Measurements from ENCODE around the gene TMEM135.

Gene TMEM135

DNA sequence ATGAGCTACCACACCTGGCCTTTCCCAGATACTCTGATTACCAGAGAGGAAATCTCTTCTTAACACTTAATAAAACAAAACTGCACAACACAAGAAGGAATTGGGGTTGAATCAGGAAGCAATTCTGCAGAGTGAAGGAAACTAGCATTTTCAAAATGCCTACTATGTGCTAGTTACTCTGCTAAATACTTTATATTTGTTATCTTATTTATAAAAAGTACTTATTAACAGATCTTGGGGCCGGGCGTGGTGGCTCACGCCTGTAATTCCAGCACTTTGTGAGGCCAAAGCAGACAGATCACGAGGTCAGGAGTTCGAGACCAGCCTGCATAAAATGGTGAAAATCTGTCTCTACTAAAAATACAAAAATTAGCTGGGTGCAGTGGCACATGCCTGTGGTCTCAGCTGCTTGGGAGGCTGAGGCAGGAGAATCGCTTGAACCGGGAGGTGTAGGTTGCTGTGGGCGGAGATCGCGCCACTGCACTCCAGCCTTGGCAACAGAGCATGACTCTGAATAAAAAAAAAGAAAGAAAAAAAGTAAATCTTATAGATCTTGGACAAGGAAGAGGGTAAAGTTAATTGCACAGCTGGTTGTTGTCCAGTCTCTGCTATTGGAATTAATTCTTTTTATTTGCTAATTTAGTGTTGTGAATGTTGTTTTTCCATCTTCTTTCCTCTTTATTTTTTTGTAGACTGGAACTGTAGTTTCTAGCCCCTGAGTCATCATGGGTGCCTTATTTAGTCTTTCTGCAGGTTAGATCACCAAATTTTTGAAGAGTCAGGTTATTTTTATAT lies 22.1 kb downstream of the TMEM135 start:
- DNase-seq (ENCODE audit: insufficient read length) (no peak), FAIRE-seq (no peak)
- TF ChIP-seq POLR2AphosphoS5 (IDR thresholded peaks at IDR 0.05; ENCODE audit: low read depth, low read length): no peak
- no peak for TF ChIP-seq POLR2A (IDR thresholded peaks at IDR 0.05; ENCODE audit: low read depth, low read length)
- no peak for TF ChIP-seq TAF1 (IDR thresholded peaks at IDR 0.05; ENCODE audit: borderline replicate concordance, low read depth, low read length)

DNA sequence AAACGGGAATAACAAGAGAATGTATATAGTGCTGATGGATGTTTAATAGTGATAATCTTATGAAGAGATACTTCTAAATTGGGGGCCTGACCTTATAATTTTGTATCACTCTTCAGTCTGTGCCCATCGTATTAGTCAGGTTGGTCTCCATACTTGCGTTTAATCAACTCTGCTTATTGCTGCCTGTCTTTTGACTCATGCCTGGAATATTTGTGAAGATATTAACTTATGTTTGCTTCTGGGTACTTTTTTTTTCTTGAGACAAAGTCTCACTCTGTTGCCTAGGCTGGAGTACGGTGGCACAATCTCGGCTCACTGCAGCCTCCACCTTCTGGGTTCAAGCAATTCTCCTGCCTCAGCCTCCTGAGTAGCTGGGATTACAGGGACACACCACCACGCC lies 24.0 kb downstream of the TMEM135 start:
- no peak for TF ChIP-seq POLR2A (IDR thresholded peaks at IDR 0.05; ENCODE audit: low read depth, low read length)
- TF ChIP-seq TAF1 (IDR thresholded peaks at IDR 0.05; ENCODE audit: borderline replicate concordance, low read depth, low read length): no peak
- no peak for TF ChIP-seq POLR2AphosphoS5 (IDR thresholded peaks at IDR 0.05; ENCODE audit: low read depth, low read length)
- DNase-seq (ENCODE audit: insufficient read length): no peak
- no peak for FAIRE-seq

DNA sequence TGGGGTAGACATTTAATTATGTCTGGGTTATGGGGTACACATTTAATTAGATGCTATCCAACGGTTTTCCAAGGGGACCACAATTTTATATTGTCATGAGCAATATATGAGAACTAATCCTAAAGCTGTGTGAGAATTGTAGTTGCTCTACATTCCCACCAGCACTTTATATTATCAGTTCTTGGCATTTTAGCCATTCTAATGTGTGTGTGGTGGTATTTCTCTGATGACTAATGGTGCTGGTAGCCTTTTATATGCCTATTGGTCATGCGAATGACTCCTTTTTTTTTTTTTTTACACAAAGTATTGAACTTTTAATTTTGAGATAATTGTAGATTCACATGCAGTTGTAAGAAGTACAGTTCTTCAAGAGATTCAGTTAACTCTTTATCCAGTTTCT lies 26.2 kb downstream of the TMEM135 start:
- DNase-seq (ENCODE audit: insufficient read length) (no peak), FAIRE-seq (no peak)
- no peak for TF ChIP-seq POLR2AphosphoS5 (IDR thresholded peaks at IDR 0.05; ENCODE audit: low read depth, low read length)
- TF ChIP-seq TAF1 (IDR thresholded peaks at IDR 0.05; ENCODE audit: borderline replicate concordance, low read depth, low read length): no peak
- TF ChIP-seq POLR2A (IDR thresholded peaks at IDR 0.05; ENCODE audit: low read depth, low read length): no peak

DNA sequence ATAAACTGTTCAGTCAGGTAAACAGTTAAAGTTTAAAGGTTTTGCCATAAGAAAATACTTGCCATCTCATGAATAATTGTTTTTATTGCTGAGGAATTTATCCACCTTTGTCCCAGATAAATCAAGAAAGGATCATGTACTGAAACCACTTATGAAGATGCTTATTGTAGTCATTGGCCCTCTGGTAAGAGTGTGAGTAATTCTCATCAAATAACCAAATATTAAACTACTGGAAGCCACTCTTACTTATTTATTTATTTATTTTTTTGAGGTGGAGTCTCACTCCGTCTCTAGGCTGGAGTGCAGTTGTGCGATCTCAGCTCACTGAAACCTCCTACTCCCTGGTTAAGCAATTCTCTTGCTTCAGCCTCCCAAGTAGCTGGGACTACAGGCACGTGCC lies 35.1 kb downstream of the TMEM135 start:
- TF ChIP-seq TAF1 (IDR thresholded peaks at IDR 0.05; ENCODE audit: borderline replicate concordance, low read depth, low read length): no peak
- no peak for TF ChIP-seq POLR2A (IDR thresholded peaks at IDR 0.05; ENCODE audit: low read depth, low read length)
- TF ChIP-seq POLR2AphosphoS5 (IDR thresholded peaks at IDR 0.05; ENCODE audit: low read depth, low read length): no peak
- no peak for DNase-seq (ENCODE audit: insufficient read length)
- no peak for FAIRE-seq

DNA sequence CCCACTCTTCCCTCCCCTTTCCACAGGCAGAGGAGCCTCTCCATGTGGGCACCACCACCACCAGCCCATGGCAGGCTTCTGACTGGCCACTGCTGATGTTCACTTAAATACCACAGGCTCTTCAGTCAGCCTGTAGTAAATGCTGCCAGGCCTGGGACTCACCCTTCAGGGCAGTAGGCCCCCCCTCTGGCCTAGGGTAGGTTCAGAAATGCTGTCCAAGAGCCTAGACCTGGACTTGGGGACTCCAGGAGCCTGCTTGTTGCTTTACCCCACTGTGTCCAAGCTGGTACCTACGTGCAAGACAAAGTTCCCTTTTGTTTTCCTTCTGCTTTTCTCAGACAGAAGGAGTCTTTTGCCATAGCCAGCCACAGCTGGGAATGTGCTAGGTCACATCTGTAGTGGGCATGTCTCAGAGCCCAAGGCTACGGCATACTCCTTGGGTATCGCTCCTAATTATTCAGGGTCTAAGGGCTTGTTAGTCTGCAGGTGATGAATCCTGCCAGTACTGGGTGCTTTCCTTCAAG lies 38.6 kb downstream of the TMEM135 start:
- DNase-seq (ENCODE audit: insufficient read length) (no peak), FAIRE-seq (no peak)
- TF ChIP-seq TAF1 (IDR thresholded peaks at IDR 0.05; ENCODE audit: borderline replicate concordance, low read depth, low read length): no peak
- no peak for TF ChIP-seq POLR2A (IDR thresholded peaks at IDR 0.05; ENCODE audit: low read depth, low read length)
- no peak for TF ChIP-seq POLR2AphosphoS5 (IDR thresholded peaks at IDR 0.05; ENCODE audit: low read depth, low read length)

DNA sequence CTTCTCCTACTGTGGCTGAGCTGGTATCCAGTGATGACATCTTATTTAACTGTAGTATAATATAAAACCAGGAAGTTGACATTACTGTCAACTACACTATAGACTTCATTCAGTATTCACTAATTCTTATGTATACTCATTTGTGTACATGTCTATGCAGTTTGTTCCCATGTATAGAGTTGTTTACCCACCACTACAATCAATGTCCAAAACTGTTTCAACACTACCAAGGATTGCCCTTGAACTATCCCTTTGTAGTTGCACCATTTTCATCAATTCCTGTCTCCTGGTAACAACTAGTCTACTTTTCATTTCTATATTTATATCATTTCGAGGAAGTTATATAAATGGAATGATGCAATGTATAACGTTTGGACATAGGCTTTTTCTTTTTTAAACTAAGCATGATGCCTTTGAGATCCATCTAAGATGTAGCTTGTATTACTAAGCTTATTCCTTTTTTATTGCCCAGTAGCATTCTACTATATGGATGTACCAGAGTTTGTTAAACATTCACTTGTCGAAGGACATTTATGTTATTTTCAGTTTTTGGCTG lies 39.2 kb downstream of the TMEM135 start:
- TF ChIP-seq POLR2AphosphoS5 (IDR thresholded peaks at IDR 0.05; ENCODE audit: low read depth, low read length) (no peak), POLR2A (IDR thresholded peaks at IDR 0.05; ENCODE audit: low read depth, low read length) (no peak), TAF1 (IDR thresholded peaks at IDR 0.05; ENCODE audit: borderline replicate concordance, low read depth, low read length) (no peak)
- DNase-seq (ENCODE audit: insufficient read length) (no peak), FAIRE-seq (no peak)

DNA sequence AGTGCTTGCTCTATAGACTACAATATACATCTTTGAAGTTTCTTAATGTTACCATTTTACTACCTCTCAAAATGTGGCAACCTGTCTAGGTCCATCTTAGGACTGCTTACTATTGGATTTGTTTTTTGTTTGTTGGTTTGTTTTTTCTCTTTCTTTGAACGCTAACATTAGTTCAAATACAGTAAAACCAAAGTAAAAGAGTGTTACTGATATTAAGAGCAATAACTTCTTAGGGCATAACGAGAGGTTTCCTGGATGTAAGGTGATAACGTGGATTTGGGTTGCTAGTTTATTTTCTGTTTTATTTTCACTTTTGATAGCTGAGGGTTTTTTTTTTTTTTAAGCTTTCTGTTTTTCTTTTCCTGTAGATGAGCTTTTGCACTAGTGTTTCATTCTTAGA lies 43.6 kb downstream of the TMEM135 start:
- TF ChIP-seq POLR2A (IDR thresholded peaks at IDR 0.05; ENCODE audit: low read depth, low read length) (no peak), TAF1 (IDR thresholded peaks at IDR 0.05; ENCODE audit: borderline replicate concordance, low read depth, low read length) (no peak), POLR2AphosphoS5 (IDR thresholded peaks at IDR 0.05; ENCODE audit: low read depth, low read length) (no peak)
- FAIRE-seq (peak; percentile 78), DNase-seq (ENCODE audit: insufficient read length) (no peak)

DNA sequence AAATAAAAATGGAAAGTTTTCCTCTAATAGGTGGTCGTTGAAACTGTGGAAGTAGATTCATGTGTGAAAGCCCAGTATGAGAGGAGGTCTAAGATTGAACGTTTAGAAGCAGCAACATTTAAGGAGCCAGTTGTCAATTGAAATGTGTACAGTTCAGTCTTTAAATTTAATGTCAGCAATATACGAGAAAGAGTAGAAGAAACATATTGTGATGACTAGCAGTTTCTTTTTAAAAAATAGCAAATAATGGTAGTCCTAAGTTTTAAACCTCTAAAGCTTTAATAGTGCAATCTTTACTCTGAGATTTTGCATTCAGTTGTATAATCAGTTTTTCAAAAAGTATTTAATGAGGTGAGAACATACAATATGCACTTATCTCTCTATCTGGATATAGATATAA lies 44.9 kb downstream of the TMEM135 start:
- DNase-seq (ENCODE audit: insufficient read length) (no peak), FAIRE-seq (peak; percentile 64)
- TF ChIP-seq TAF1 (IDR thresholded peaks at IDR 0.05; ENCODE audit: borderline replicate concordance, low read depth, low read length) (no peak), POLR2AphosphoS5 (IDR thresholded peaks at IDR 0.05; ENCODE audit: low read depth, low read length) (no peak), POLR2A (IDR thresholded peaks at IDR 0.05; ENCODE audit: low read depth, low read length) (no peak)

DNA sequence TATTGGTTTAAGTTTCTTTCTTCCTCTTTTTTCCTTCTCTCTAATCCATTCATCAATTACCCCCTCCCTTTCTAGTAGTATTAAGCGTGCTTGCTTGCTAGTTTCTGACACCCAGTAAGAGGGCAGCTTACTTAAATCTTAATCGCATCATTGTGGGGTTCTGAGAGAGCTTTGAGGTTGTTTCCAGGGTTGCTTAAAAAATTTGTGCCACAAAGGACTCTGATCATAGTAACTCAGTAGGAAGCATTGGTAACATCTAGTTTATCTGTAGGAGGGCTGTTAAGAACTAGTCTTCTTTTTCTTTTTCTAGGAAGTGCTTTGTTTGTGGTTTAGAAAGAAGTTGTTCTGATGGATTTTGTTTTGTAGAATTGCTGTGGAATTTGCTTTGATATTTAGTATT lies 45.3 kb downstream of the TMEM135 start:
- TF ChIP-seq POLR2AphosphoS5 (IDR thresholded peaks at IDR 0.05; ENCODE audit: low read depth, low read length): no peak
- no peak for TF ChIP-seq TAF1 (IDR thresholded peaks at IDR 0.05; ENCODE audit: borderline replicate concordance, low read depth, low read length)
- no peak for TF ChIP-seq POLR2A (IDR thresholded peaks at IDR 0.05; ENCODE audit: low read depth, low read length)
- no peak for DNase-seq (ENCODE audit: insufficient read length)
- FAIRE-seq: peak; percentile 82

DNA sequence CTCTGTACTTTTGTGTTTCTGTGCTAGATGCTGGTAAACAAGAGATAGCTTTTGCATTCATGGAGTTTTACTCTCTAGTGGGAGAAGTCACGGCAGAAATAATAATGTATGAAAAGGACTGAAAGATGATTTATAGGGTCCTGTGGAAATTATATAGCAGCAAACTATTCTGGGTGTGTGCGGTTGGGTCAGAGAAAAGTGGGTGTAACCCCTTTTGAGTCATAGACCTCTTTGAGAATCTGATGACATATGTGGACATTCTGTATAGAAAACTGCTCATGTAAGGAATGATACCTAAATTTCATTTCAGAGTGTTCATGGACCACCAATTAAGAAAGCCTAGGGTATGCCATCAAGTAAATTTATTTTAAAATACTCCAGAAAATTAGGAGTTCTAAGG lies 54.4 kb downstream of the TMEM135 start:
- FAIRE-seq (no peak), DNase-seq (ENCODE audit: insufficient read length) (no peak)
- no peak for TF ChIP-seq POLR2AphosphoS5 (IDR thresholded peaks at IDR 0.05; ENCODE audit: low read depth, low read length)
- TF ChIP-seq POLR2A (IDR thresholded peaks at IDR 0.05; ENCODE audit: low read depth, low read length): no peak
- no peak for TF ChIP-seq TAF1 (IDR thresholded peaks at IDR 0.05; ENCODE audit: borderline replicate concordance, low read depth, low read length)

DNA sequence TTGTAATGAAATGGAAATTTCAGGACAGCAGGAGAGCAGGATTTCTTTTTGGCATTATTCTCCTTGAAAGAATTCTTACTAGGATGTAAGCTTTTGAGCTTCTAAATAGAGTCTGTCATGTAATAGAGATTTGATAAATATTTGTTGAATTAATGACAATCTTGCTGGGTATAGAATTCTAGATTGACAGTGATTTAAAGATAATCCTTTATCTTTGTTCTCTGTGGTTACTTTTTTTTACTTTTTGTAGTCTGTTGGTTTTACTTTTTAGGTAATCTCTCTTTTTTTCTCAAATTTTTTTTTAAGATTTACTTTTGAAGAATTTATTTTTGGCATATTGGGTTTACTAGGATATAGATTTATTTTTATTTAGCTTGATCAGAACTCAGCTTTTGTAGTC lies 54.8 kb downstream of the TMEM135 start:
- TF ChIP-seq POLR2AphosphoS5 (IDR thresholded peaks at IDR 0.05; ENCODE audit: low read depth, low read length) (no peak), TAF1 (IDR thresholded peaks at IDR 0.05; ENCODE audit: borderline replicate concordance, low read depth, low read length) (no peak), POLR2A (IDR thresholded peaks at IDR 0.05; ENCODE audit: low read depth, low read length) (no peak)
- FAIRE-seq (no peak), DNase-seq (ENCODE audit: insufficient read length) (no peak)

DNA sequence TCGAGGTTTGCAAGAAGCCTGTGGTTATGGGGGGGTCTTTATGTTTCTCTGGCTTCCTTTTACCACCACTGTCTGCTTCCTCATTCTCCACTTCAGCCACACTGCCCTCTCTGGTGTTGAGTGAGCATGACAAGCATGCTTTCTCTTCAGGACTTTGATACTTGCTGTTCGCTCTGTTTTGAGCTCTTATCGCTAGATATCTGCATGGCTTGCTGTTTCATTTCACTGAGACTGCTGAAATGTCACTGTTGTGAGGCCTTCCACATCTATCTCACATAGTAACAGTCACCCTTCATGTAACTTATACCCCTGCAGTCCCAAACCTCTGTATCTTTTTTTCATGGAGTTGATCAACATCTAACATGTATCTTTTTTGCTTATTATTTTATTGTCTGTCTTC lies 59.8 kb downstream of the TMEM135 start:
- DNase-seq (ENCODE audit: insufficient read length): peak; percentile 9
- no peak for TF ChIP-seq POLR2A (IDR thresholded peaks at IDR 0.05; ENCODE audit: low read depth, low read length)
- TF ChIP-seq POLR2AphosphoS5 (IDR thresholded peaks at IDR 0.05; ENCODE audit: low read depth, low read length): no peak
- no peak for TF ChIP-seq TAF1 (IDR thresholded peaks at IDR 0.05; ENCODE audit: borderline replicate concordance, low read depth, low read length)
- peak; percentile 69 for FAIRE-seq
